Calu3 (cell line): ENCODE results near the gene KCNIP2. TPM values are rescaled to one million over a fixed set of nuclear protein-coding genes. Genes with fewer than 3 reads are reported as not detected.
"Not testable (repeated sequence)": the region's sequence is repeated elsewhere in the genome, so short reads cannot be mapped to it uniquely, and the experiment has no call there.

Source experiments
- BruUV-seq: library from RNA; stranded (reverse); fragments of 400-500 nt; replicated peaks from 2 replicates; lab custom pipeline; 2021; lab: Mats Ljungman, UMichigan
- CTCF ChIA-PET: fragments of 300-600 bp; sonication (Branson Sonifier 250); formaldehyde crosslinking; loops from one replicate; lab custom pipeline; 2022; ENCODE audit warnings: antibody characterized with exemption; lab: Charles Lee
- DNase-seq: peaks from one replicate; pipeline ENCODE4 v3.0.0; 2022
- H3K27ac Mint-ChIP-seq: one replicate; pipeline ENCODE4 v1.8.0; 2022; ENCODE audit warnings: mixed read lengths; ENCODE audit not compliant: unreplicated experiment
- H3K27me3 Mint-ChIP-seq: one replicate; pipeline ENCODE4 v1.8.0; 2022; ENCODE audit warnings: mixed read lengths; ENCODE audit not compliant: unreplicated experiment
- H3K36me3 Mint-ChIP-seq: one replicate; pipeline ENCODE4 v1.8.0; 2022; ENCODE audit warnings: mild to moderate bottlenecking, moderate library complexity, mixed read lengths; ENCODE audit not compliant: insufficient read depth, unreplicated experiment
- H3K4me1 Mint-ChIP-seq: one replicate; pipeline ENCODE4 v1.8.0; 2022; ENCODE audit warnings: mild to moderate bottlenecking, low read depth, mixed read lengths; ENCODE audit not compliant: unreplicated experiment
- H3K4me3 Mint-ChIP-seq: one replicate; pipeline ENCODE4 v1.8.0; 2022; ENCODE audit warnings: mild to moderate bottlenecking, low read depth, moderate library complexity, mixed read lengths; ENCODE audit not compliant: unreplicated experiment
- H3K9me3 Mint-ChIP-seq: one replicate; pipeline ENCODE4 v1.8.0; 2022; ENCODE audit warnings: low read depth, mixed read lengths; ENCODE audit not compliant: unreplicated experiment
- CTCF ChIP-seq: fragments of 200-600 bp; IDR thresholded peaks from one replicate; pipeline ENCODE4 v1.8.0; 2022; ENCODE audit warnings: antibody characterized with exemption; ENCODE audit not compliant: unreplicated experiment
- intact Hi-C: fragments of 100-400 bp; cut with micrococcal nuclease; formaldehyde crosslinking; loops from one replicate; pipeline ENCODE4 v1.10.0; 2022; ENCODE audit not compliant: unreplicated experiment
- total RNA-seq: library from RNA; stranded (reverse); gene quantifications from 2 replicates; pipeline ENCODE4 v1.2.3, GENCODE V29; 2022

Gene KCNIP2
- total RNA-seq, 1 experiment from 2014 or later: 4.8 TPM

DNA sequence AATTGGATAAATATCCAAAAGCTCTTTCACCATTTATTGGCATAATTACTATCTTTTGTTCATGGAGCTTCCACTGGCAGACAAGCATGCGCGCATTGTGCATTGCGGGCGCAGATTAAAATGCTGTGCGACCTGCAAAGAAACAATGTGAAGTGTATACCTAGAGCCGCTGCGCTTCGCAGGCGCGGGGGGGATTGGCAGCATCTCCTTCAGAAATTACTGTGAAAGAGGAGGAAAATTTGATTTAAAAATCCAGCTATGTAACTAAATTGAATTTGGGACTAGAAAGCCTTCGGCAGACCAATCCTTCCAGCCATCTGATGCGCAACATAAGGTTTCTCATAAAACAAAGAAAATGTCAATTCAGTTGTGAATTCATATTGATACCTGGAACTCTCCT, 50.1 kb downstream of the KCNIP2 start:
- DNase-seq: no peak
- intact Hi-C loops: no loop called here
- H3K27me3 Mint-ChIP-seq: no peaks in the 10 kb centered on the region
- H3K4me3 Mint-ChIP-seq: no peak overlapping the region
- no peaks in the 10 kb centered on the region for H3K4me1 Mint-ChIP-seq
- no peak overlapping the region for H3K27ac Mint-ChIP-seq
- no peak for TF ChIP-seq CTCF
- CTCF ChIA-PET: interaction anchor here (1.6 kb wide), 1 partner anchor 11 kb away, joined by 3 read pairs; no protein-coding TSS in a partner anchor
- no peaks in the 10 kb centered on the region for H3K9me3 Mint-ChIP-seq
- BruUV-seq: no TSS peak
- H3K36me3 Mint-ChIP-seq: peaks cover 55% of the 10 kb centered on the region

- no peak for TF ChIP-seq CTCF
- H3K36me3 Mint-ChIP-seq: peaks cover 60% of the 10 kb centered on the region
These were observed 53.9 kb downstream of the KCNIP2 start for GRCh38 chr10:101789686-101790085.

GRCh38 chr10:101789231-101789630, 54.4 kb downstream of the KCNIP2 start:
- DNase-seq, H3K4me3 Mint-ChIP-seq, H3K27me3 Mint-ChIP-seq, BruUV-seq, H3K9me3 Mint-ChIP-seq, CTCF ChIA-PET, H3K4me1 Mint-ChIP-seq, intact Hi-C loops, H3K27ac Mint-ChIP-seq: not testable (repeated sequence)
- H3K36me3 Mint-ChIP-seq: peaks cover 56% of the 10 kb centered on the region

More at GRCh38 chr10:101789686-101790085, 53.9 kb downstream of the KCNIP2 start:
- DNase-seq: no peak
- H3K9me3 Mint-ChIP-seq: no peaks in the 10 kb centered on the region
- no peaks in the 10 kb centered on the region for H3K27me3 Mint-ChIP-seq
- no peak overlapping the region for H3K4me3 Mint-ChIP-seq
- peaks cover 5% of the 10 kb centered on the region for H3K4me1 Mint-ChIP-seq
- BruUV-seq: no TSS peak
- intact Hi-C loops: no loop called here
- CTCF ChIA-PET: interaction anchor here (0.7 kb wide), 1 partner anchor 12 kb away, joined by 3 read pairs; no protein-coding TSS in a partner anchor
- no peak overlapping the region for H3K27ac Mint-ChIP-seq

DNA sequence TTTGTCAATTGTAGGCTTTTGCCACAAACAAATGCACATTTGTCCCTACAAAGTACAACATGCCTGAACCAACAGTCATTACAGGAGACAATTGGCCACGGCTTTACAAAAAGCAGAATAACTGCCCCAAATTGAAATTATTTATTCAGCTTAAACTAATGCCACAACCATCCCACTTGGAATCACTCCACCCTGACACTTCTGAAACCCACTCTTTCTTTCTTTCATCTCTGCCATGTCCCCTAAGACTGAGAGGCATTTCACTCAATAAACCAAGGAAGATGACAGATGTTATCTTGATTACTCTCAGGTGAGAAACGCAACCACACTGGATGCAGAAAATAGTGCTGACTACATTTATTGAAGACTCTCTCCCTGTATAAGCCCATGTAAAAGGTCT, 57.8 kb downstream of the KCNIP2 start:
- Mint-ChIP-seq H3K27ac (peak overlapping the region; percentile 52), H3K4me3 (no peak overlapping the region), H3K4me1 (peaks cover 34% of the 10 kb centered on the region), H3K36me3 (peaks cover 59% of the 10 kb centered on the region), H3K27me3 (no peaks in the 10 kb centered on the region), H3K9me3 (no peaks in the 10 kb centered on the region)
- CTCF ChIA-PET: no interaction called here
- BruUV-seq: no TSS peak
- intact Hi-C loops: no loop called here
- TF ChIP-seq CTCF: no peak
- no peak for DNase-seq

DNA sequence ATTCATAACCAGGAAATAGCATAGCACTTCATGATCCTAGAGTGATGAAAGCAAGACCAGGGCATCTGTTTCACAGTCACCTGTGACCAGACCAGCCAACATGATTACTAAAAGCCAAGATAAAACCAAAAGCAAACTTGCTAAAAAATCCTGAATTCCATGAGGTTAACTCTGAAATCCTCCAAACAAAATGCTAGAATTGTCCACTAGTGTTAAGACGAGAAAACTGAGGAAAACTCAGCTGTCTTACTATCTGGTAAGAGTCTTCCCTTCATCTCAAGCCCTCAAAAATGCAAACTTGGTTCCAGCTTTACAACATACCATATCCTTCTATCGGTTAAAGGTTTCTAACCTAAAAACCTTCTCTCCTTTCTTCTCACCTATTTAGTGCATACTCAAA, 59.0 kb downstream of the KCNIP2 start:
- intact Hi-C loops: no loop called here
- CTCF ChIA-PET: interaction anchor here (1.0 to 2.4 kb wide), 3 partner anchors 34 to 182 kb away, joined by 4 to 7 read pairs (median 5); partner anchors contain the start of gene OGA
- BruUV-seq: no TSS peak
- DNase-seq: no peak
- H3K4me3 Mint-ChIP-seq: peak overlapping the region; percentile 97
- H3K4me1 Mint-ChIP-seq: peaks cover 34% of the 10 kb centered on the region
- TF ChIP-seq CTCF: no peak
- H3K9me3 Mint-ChIP-seq: no peaks in the 10 kb centered on the region
- peaks cover 51% of the 10 kb centered on the region for H3K36me3 Mint-ChIP-seq
- no peak overlapping the region for H3K27ac Mint-ChIP-seq
- H3K27me3 Mint-ChIP-seq: peaks cover under 1% of the 10 kb centered on the region
